Transverse colon (tissue), 4 donors: ENCODE measurements around the gene FAM131C. TPM values are rescaled to one million over a fixed set of nuclear protein-coding genes. Genes with fewer than 3 reads are reported as not detected.
A peak's percentile ranks its signal among the peaks of the same experiment; 100 is the strongest.

Source experiments
- DNase-seq: peaks from one replicate; pipeline ENCODE4 v3.0.0-alpha.2; 2019
- H3K27ac ChIP-seq, 4 donors: fragments of 200-600 bp; sonication (generic); 2 replicates each; pipeline ENCODE4 v1.5.1; 2016 to 2018; ENCODE audit warnings: inconsistent platforms in 4 of 4
- H3K27me3 ChIP-seq: fragments of 200-600 bp; sonication (generic); 2 replicates; pipeline ENCODE4 v1.5.1; 2017; ENCODE audit warnings: inconsistent platforms
- H3K36me3 ChIP-seq, 4 donors: fragments of 200-600 bp; sonication (generic); 2 replicates each; pipeline ENCODE4 v1.5.1; 2017 to 2019; ENCODE audit warnings: inconsistent platforms in 4 of 4
- H3K4me1 ChIP-seq, 4 donors: fragments of 200-600 bp; sonication (generic); 2 replicates each; pipeline ENCODE4 v1.5.1; 2017 to 2020; ENCODE audit warnings: inconsistent platforms in 4 of 4
- H3K4me3 ChIP-seq, 4 donors: fragments of 200-600 bp; sonication (generic); 1 replicate in 1 of 4; 2 replicates in 3 of 4; pipeline versions ENCODE4 v1.5.1 to v1.6.1; 2017 to 2019; ENCODE audit warnings: inconsistent platforms in 4 of 4
- H3K9me3 ChIP-seq, 2 donors: fragments of 200-600 bp; sonication (generic); 2 replicates each; pipeline ENCODE4 v1.5.1; 2017 to 2019; ENCODE audit warnings: inconsistent platforms in 2 of 2
- CTCF ChIP-seq, 5 experiments: fragments of 200-600 bp in 3 of 5; fragments of 450-650 bp in 2 of 5; sonication (generic) in 3 of 5; IDR thresholded peaks; 1 replicate in 2 of 5; 2 replicates in 3 of 5; pipeline ENCODE4 v1.5.1; 2016 to 2017; ENCODE audit warnings: antibody characterized with exemption in 5 of 5, inconsistent platforms in 3 of 5, mild to moderate bottlenecking in 2 of 5, moderate library complexity in 1 of 5
- EP300 ChIP-seq: sonication (generic); formaldehyde crosslinking; IDR thresholded peaks from one replicate; pipeline ENCODE4 v1.6.1; 2017; ENCODE audit warnings: antibody characterized with exemption, low read depth
- POLR2A ChIP-seq: fragments of 450-650 bp; IDR thresholded peaks from one replicate; pipeline ENCODE4 v1.6.1; 2016; ENCODE audit warnings: antibody characterized with exemption, mild to moderate bottlenecking, moderate library complexity
- POLR2AphosphoS5 ChIP-seq, 3 donors: sonication (generic); formaldehyde crosslinking; IDR thresholded peaks; one replicate each; pipeline ENCODE4 v1.6.1; 2016; ENCODE audit warnings: antibody characterized with exemption in 3 of 3
- WGBS, 2 donors: methylation state at CpG; one replicate each; pipeline ENCODE4 v1.1.5; 2018; ENCODE audit warnings: low coverage in 1 of 2; 5-methylcytosine and 5-hydroxymethylcytosine counted together
- in situ Hi-C, 4 donors: fragments of 200-750 bp; cut with MboI; loops; one replicate each; pipeline versions ENCODE4 v1.15.0 to v1.15.1; 2017; ENCODE audit warnings: low sequenced_read_pairs in 3 of 4, low pct_ligation_motif_present in 1 of 4, low pct_unique_long_range_greater_than_20kb in 1 of 4
- intact Hi-C: fragments of 100-400 bp; cut with DNase I; formaldehyde crosslinking; loops from one replicate; pipeline ENCODE4 v1.15.1; 2023; ENCODE audit warnings: low total_unique reads
- total RNA-seq, 4 donors: library from RNA; depleted of rRNA; stranded (reverse); fragments of >200 nt; gene quantifications; one replicate each; pipeline ENCODE4 v1.1.0, GENCODE V29; 2016

The FAM131C gene
- total RNA-seq, 4 donors from 2014 or later: 1.2 TPM; not detected in 3

- H3K4me3 ChIP-seq: no peak overlapping the region
- in situ Hi-C loops (loop anchor here in 2 of 4 donors (10.0 to 25.0 kb wide), 2 partner anchors 277 to 279 kb away; partner anchors contain the start of genes SZRD1 (in 2 of the 2) and FBXO42 (in 1 of the 2)), intact Hi-C loops (no loop called here)
- TF ChIP-seq POLR2A: no peak
- TF ChIP-seq EP300: no peak
- TF ChIP-seq POLR2AphosphoS5 (IDR thresholded peaks at IDR 0.05): no peak
- no peak for TF ChIP-seq CTCF (IDR thresholded peaks at IDR 0.05)
- no peaks in the 10 kb centered on the region for H3K27me3 ChIP-seq
- no peak for DNase-seq
- 59% methylated on average over 6 of the region's 6 CpGs; no CpG with 5 or more reads in 1 of the 2 donors for WGBS, 2 donors
- peaks cover 4 to 14% (median 6%) of the 10 kb centered on the region in 4 donors for H3K4me1 ChIP-seq
- no peaks in the 10 kb centered on the region for H3K9me3 ChIP-seq
- no peaks in the 10 kb centered on the region for H3K36me3 ChIP-seq
- H3K27ac ChIP-seq: no peak overlapping the region
Observed at GRCh38 chr1:16085522-16085921, 12.1 kb upstream of the FAM131C start.

GRCh38 chr1:16083486-16083885 lies 10.0 kb upstream of the FAM131C start:
- TF ChIP-seq EP300 (no peak), POLR2AphosphoS5 (IDR thresholded peaks at IDR 0.05) (no peak), POLR2A (no peak), CTCF (IDR thresholded peaks at IDR 0.05) (no peak)
- Histone ChIP-seq H3K4me3 (no peak overlapping the region), H3K4me1 (peaks cover 4 to 22% (median 11%) of the 10 kb centered on the region in 4 donors), H3K9me3 (no peaks in the 10 kb centered on the region), H3K27me3 (no peaks in the 10 kb centered on the region), H3K27ac (peak overlapping the region in 1 of 4 donors; percentile 32), H3K36me3 (no peaks in the 10 kb centered on the region)
- in situ Hi-C loops (loop anchor here in 3 of 4 donors (5.0 to 25.0 kb wide), 5 partner anchors 99 to 281 kb away; partner anchors contain the start of genes SZRD1 (in 2 of the 3) and FBXO42 (in 1 of the 3)), intact Hi-C loops (no loop called here)
- DNase-seq: peak; percentile 61
- 40% methylated on average over 5 of the region's 5 CpGs; no CpG with 5 or more reads in 1 of the 2 donors for WGBS, 2 donors

- peak; percentile 82 for DNase-seq
- H3K36me3 ChIP-seq: no peaks in the 10 kb centered on the region
- 75% methylated on average over 9 of the region's 9 CpGs; no CpG with 5 or more reads in 1 of the 2 donors for WGBS, 2 donors
- H3K4me3 ChIP-seq: no peak overlapping the region
- peak overlapping the region in 1 of 4 donors; percentile 5 for H3K27ac ChIP-seq
- TF ChIP-seq POLR2A (no peak), CTCF (IDR thresholded peaks at IDR 0.05) (peak; percentile 77 to 91 (median 88))
- no peaks in the 10 kb centered on the region for H3K9me3 ChIP-seq
- in situ Hi-C loops: loop anchor here in 3 of 4 donors (5.0 to 25.0 kb wide), 5 partner anchors 100 to 282 kb away; partner anchors contain the start of genes SZRD1 (in 2 of the 3) and FBXO42 (in 1 of the 3)
- intact Hi-C loops: loop anchor here (1.0 kb wide), 1 partner anchor 105 kb away; no protein-coding TSS in a partner anchor
- no peaks in the 10 kb centered on the region for H3K27me3 ChIP-seq
- H3K4me1 ChIP-seq: peaks cover 4 to 22% (median 11%) of the 10 kb centered on the region in 4 donors
Observed at GRCh38 chr1:16082283-16083038, 9.0 kb upstream of the FAM131C start.

- 89 to 100% methylated on average over 1 to 9 of the region's 9 CpGs for WGBS, 2 donors
- in situ Hi-C loops (loop anchor here in 3 of 4 donors (5.0 to 25.0 kb wide), 5 partner anchors 101 to 283 kb away; partner anchors contain the start of genes SZRD1 (in 2 of the 3) and FBXO42 (in 1 of the 3)), intact Hi-C loops (loop anchor here (1.0 kb wide), 1 partner anchor 106 kb away; no protein-coding TSS in a partner anchor)
Observed at GRCh38 chr1:16081636-16082035, 8.2 kb upstream of the FAM131C start.

More at GRCh38 chr1:16081636-16082035, 8.2 kb upstream of the FAM131C start:
- TF ChIP-seq EP300 (no peak), POLR2AphosphoS5 (IDR thresholded peaks at IDR 0.05) (no peak), CTCF (IDR thresholded peaks at IDR 0.05) (no peak), POLR2A (no peak)
- no peak for DNase-seq
- no peak overlapping the region for H3K4me3 ChIP-seq
- H3K4me1 ChIP-seq: peaks cover 4 to 22% (median 11%) of the 10 kb centered on the region in 4 donors
- no peaks in the 10 kb centered on the region for H3K36me3 ChIP-seq
- H3K27ac ChIP-seq: no peak overlapping the region
- no peaks in the 10 kb centered on the region for H3K27me3 ChIP-seq
- H3K9me3 ChIP-seq: no peaks in the 10 kb centered on the region
